Large intestine (tissue), 3 donors: ENCODE measurements around the gene CARMIL3. TPM values are rescaled to one million over a fixed set of nuclear protein-coding genes. Genes with fewer than 3 reads are reported as not detected.
A peak's percentile ranks its signal among the peaks of the same experiment; 100 is the strongest.
"Not testable (repeated sequence)": the region's sequence is repeated elsewhere in the genome, so short reads cannot be mapped to it uniquely, and the experiment has no call there.

Source experiments
- DNase-seq, 2 donors: peaks; one replicate each; pipeline versions ENCODE4 v3.0.0 to v3.0.0-alpha.2; 2013
- H3K27ac ChIP-seq: one replicate; pipeline ENCODE4 v1.5.1; 2013; ENCODE audit warnings: low read length
- H3K27me3 ChIP-seq: 2 replicates; pipeline ENCODE4 v1.6.1; 2013; ENCODE audit warnings: low read length; ENCODE audit not compliant: control insufficient read depth, insufficient read depth
- H3K36me3 ChIP-seq: 2 replicates; pipeline ENCODE4 v1.6.1; 2013; ENCODE audit warnings: low read length; ENCODE audit not compliant: control insufficient read depth, insufficient read depth
- H3K4me1 ChIP-seq: one replicate; pipeline ENCODE4 v1.6.1; 2013; ENCODE audit warnings: low read length; ENCODE audit not compliant: control insufficient read depth, insufficient read depth
- H3K4me3 ChIP-seq: one replicate; pipeline ENCODE4 v1.5.1; 2013; ENCODE audit warnings: low read length
- H3K9me3 ChIP-seq: one replicate; pipeline ENCODE4 v1.6.1; 2013; ENCODE audit warnings: mild to moderate bottlenecking, low read depth, low read length, moderate library complexity; ENCODE audit not compliant: control insufficient read depth
- WGBS: methylation state at CpG from one replicate; pipeline ENCODE4 v1.1.5; 2013; ENCODE audit warnings: low lambda C conversion rate; ENCODE audit not compliant: insufficient coverage; 5-methylcytosine and 5-hydroxymethylcytosine counted together
- polyA plus RNA-seq: library from polyadenylated mRNA; unstranded; fragments of 120-200 nt; gene quantifications from one replicate; pipeline ENCODE4 v1.2.1, GENCODE V29; 2013

Gene CARMIL3
- polyA plus RNA-seq, 1 donor: 2.4 TPM

GRCh38 chr14:24019944-24020343, 31.9 kb upstream of the CARMIL3 start:
- H3K27ac ChIP-seq, H3K4me3 ChIP-seq, H3K36me3 ChIP-seq, DNase-seq, H3K27me3 ChIP-seq, H3K9me3 ChIP-seq, H3K4me1 ChIP-seq: not testable (repeated sequence)
- no CpG with 5 or more reads among the region's 2 CpGs for WGBS

GRCh38 chr14:24020520-24020919, 31.3 kb upstream of the CARMIL3 start:
- H3K36me3 ChIP-seq, H3K9me3 ChIP-seq, H3K4me1 ChIP-seq, DNase-seq, H3K4me3 ChIP-seq, H3K27ac ChIP-seq, H3K27me3 ChIP-seq: not testable (repeated sequence)
- WGBS: no CpG with 5 or more reads among the region's 3 CpGs

- not testable (repeated sequence) for H3K27ac ChIP-seq, H3K4me3 ChIP-seq, H3K27me3 ChIP-seq, DNase-seq, H3K36me3 ChIP-seq, H3K9me3 ChIP-seq, H3K4me1 ChIP-seq
- no CpG with 5 or more reads among the region's 3 CpGs for WGBS
Measured at GRCh38 chr14:24024939-24025418, 26.8 kb upstream of the CARMIL3 start.

- not testable (repeated sequence) for H3K4me3 ChIP-seq
- WGBS: no CpG with 5 or more reads among the region's 3 CpGs
Measured at GRCh38 chr14:24029687-24030086, 22.1 kb upstream of the CARMIL3 start.

GRCh38 chr14:24031331-24031730, 20.5 kb upstream of the CARMIL3 start:
- no CpG with 5 or more reads among the region's 2 CpGs for WGBS
- not testable (repeated sequence) for H3K27me3 ChIP-seq, H3K9me3 ChIP-seq, H3K4me3 ChIP-seq, DNase-seq, H3K36me3 ChIP-seq, H3K4me1 ChIP-seq, H3K27ac ChIP-seq

More at GRCh38 chr14:24029687-24030086, 22.1 kb upstream of the CARMIL3 start:
- H3K36me3 ChIP-seq, DNase-seq, H3K27me3 ChIP-seq, H3K9me3 ChIP-seq, H3K27ac ChIP-seq, H3K4me1 ChIP-seq: not testable (repeated sequence)

GRCh38 chr14:24032727-24033418, 18.9 kb upstream of the CARMIL3 start:
- Histone ChIP-seq H3K27me3 (no peaks in the 10 kb centered on the region), H3K36me3 (no peaks in the 10 kb centered on the region), H3K4me1 (peaks cover 11% of the 10 kb centered on the region), H3K9me3 (no peaks in the 10 kb centered on the region), H3K4me3 (no peak overlapping the region), H3K27ac (no peak overlapping the region)
- WGBS: no CpG with 5 or more reads among the region's 2 CpGs
- no peak for DNase-seq

GRCh38 chr14:24035769-24036168, 16.0 kb upstream of the CARMIL3 start:
- H3K4me1 ChIP-seq: peaks cover 27% of the 10 kb centered on the region
- H3K4me3 ChIP-seq: peak overlapping the region; percentile 67
- H3K36me3 ChIP-seq, H3K27me3 ChIP-seq, H3K9me3 ChIP-seq: not testable (repeated sequence)
- WGBS: no CpG with 5 or more reads among the region's 4 CpGs
- DNase-seq: peak in 1 of 2 donors; percentile 46
- peak overlapping the region; percentile 93 for H3K27ac ChIP-seq

- Histone ChIP-seq H3K27ac (peak overlapping the region; percentile 93), H3K36me3 (no peaks in the 10 kb centered on the region), H3K4me3 (peak overlapping the region; percentile 67), H3K27me3 (no peaks in the 10 kb centered on the region), H3K9me3 (no peaks in the 10 kb centered on the region), H3K4me1 (peaks cover 27% of the 10 kb centered on the region)
- peak; percentile 79 to 94 for DNase-seq
- WGBS: no CpG with 5 or more reads among the region's 50 CpGs
Measured at GRCh38 chr14:24036169-24036962, 15.4 kb upstream of the CARMIL3 start.

- peak overlapping the region; percentile 67 for H3K4me3 ChIP-seq
- DNase-seq: not testable (repeated sequence)
Measured at GRCh38 chr14:24036963-24037657, 14.7 kb upstream of the CARMIL3 start.

GRCh38 chr14:24037658-24038037, 14.2 kb upstream of the CARMIL3 start:
- no CpG with 5 or more reads among the region's 14 CpGs for WGBS
- DNase-seq: no peak
- peaks cover 27% of the 10 kb centered on the region for H3K4me1 ChIP-seq

More at GRCh38 chr14:24036963-24037657, 14.7 kb upstream of the CARMIL3 start:
- no CpG with 5 or more reads among the region's 10 CpGs for WGBS
- not testable (repeated sequence) for H3K36me3 ChIP-seq, H3K27me3 ChIP-seq, H3K9me3 ChIP-seq
- Histone ChIP-seq H3K27ac (peak overlapping the region; percentile 93), H3K4me1 (peaks cover 27% of the 10 kb centered on the region)

More at GRCh38 chr14:24037658-24038037, 14.2 kb upstream of the CARMIL3 start:
- H3K27me3 ChIP-seq: no peaks in the 10 kb centered on the region
- H3K4me3 ChIP-seq: no peak overlapping the region
- peak overlapping the region; percentile 58 for H3K27ac ChIP-seq
- H3K36me3 ChIP-seq: no peaks in the 10 kb centered on the region
- no peaks in the 10 kb centered on the region for H3K9me3 ChIP-seq
